GM19238 (cell line): Measurements from ENCODE around the gene MTMR3.

ENCODE experiments used
- DNase-seq: peaks from one replicate; pipeline ENCODE4 v3.0.0; 2011; ENCODE audit warnings: low spot score; ENCODE audit not compliant: insufficient read length

MTMR3 gene

GRCh38 chr22:29867851-29868250, 15.1 kb upstream of the MTMR3 start:
- DNase-seq, result no peak

GRCh38 chr22:29870574-29870973, 12.4 kb upstream of the MTMR3 start:
- no peak for DNase-seq

GRCh38 chr22:29871684-29872083, 11.3 kb upstream of the MTMR3 start:
- no peak for DNase-seq

GRCh38 chr22:29872144-29872893, 10.7 kb upstream of the MTMR3 start:
- no peak for DNase-seq

GRCh38 chr22:29872989-29873388, 10.0 kb upstream of the MTMR3 start:
- DNase-seq, result no peak

GRCh38 chr22:29873943-29874342, 9.0 kb upstream of the MTMR3 start:
- DNase-seq, result no peak

- no peak for DNase-seq
Observed at GRCh38 chr22:29877620-29878019, 5.4 kb upstream of the MTMR3 start.

GRCh38 chr22:29879753-29880152, 3.2 kb upstream of the MTMR3 start:
- no peak for DNase-seq

- no peak for DNase-seq
Observed at GRCh38 chr22:29882716-29883044, 294 bp upstream of the MTMR3 start.

GRCh38 chr22:29883775-29884097, 762 bp downstream of the MTMR3 start:
- DNase-seq, result no peak

GRCh38 chr22:29885610-29886009, 2.6 kb downstream of the MTMR3 start:
- DNase-seq, result no peak

- no peak for DNase-seq
Observed at GRCh38 chr22:29886596-29886995, 3.6 kb downstream of the MTMR3 start.

GRCh38 chr22:29887358-29887757, 4.4 kb downstream of the MTMR3 start:
- DNase-seq, result no peak

GRCh38 chr22:29890760-29891159, 7.8 kb downstream of the MTMR3 start:
- DNase-seq, result no peak

GRCh38 chr22:29892315-29893156, 9.6 kb downstream of the MTMR3 start:
- DNase-seq, result no peak

- no peak for DNase-seq
Observed at GRCh38 chr22:29901354-29901753, 18.4 kb downstream of the MTMR3 start.

- no peak for DNase-seq
Observed at GRCh38 chr22:29903371-29903770, 20.4 kb downstream of the MTMR3 start.

GRCh38 chr22:29904020-29904419, 21.0 kb downstream of the MTMR3 start:
- no peak for DNase-seq

- DNase-seq, result no peak
Observed at GRCh38 chr22:29907753-29908515, 25.0 kb downstream of the MTMR3 start.

GRCh38 chr22:29912141-29912540, 29.2 kb downstream of the MTMR3 start:
- DNase-seq, result no peak

- DNase-seq, result no peak
Observed at GRCh38 chr22:29912605-29913398, 29.8 kb downstream of the MTMR3 start.
